Breast epithelium (tissue), 4 donors: ENCODE results near the gene RAB29. TPM values are rescaled to one million over a fixed set of nuclear protein-coding genes. Genes with fewer than 3 reads are reported as not detected.
"Not testable (repeated sequence)": the region's sequence is repeated elsewhere in the genome, so short reads cannot be mapped to it uniquely, and the experiment has no call there.

Experiments used
- DNase-seq, 2 donors: peaks; one replicate each; pipeline ENCODE4 v3.0.0-alpha.2; 2019; ENCODE audit warnings: low spot score in 2 of 2
- H3K27ac ChIP-seq, 2 donors: fragments of 200-600 bp; sonication (generic) in 1 of 2; one replicate each; pipeline ENCODE4 v1.5.1; 2016 to 2019; ENCODE audit warnings: mild to moderate bottlenecking in 1 of 2
- H3K27me3 ChIP-seq, 2 donors: fragments of 200-600 bp; sonication (generic) in 1 of 2; one replicate each; pipeline versions ENCODE4 v1.5.1 to v1.6.0; 2017 to 2019; ENCODE audit warnings: control low read depth in 1 of 2, mild to moderate bottlenecking in 1 of 2
- H3K36me3 ChIP-seq: fragments of 200-600 bp; one replicate; pipeline ENCODE4 v1.5.1; 2019
- H3K4me1 ChIP-seq, 2 donors: fragments of 200-600 bp; sonication (generic); one replicate each; pipeline ENCODE4 v1.5.1; 2016 to 2019; ENCODE audit warnings: control low read depth in 1 of 2
- H3K4me3 ChIP-seq, 3 donors: fragments of 200-600 bp; sonication (generic); 1 replicate in 2 of 3; 2 replicates in 1 of 3; pipeline ENCODE4 v1.5.1; 2016 to 2019; ENCODE audit warnings: mild to moderate bottlenecking in 3 of 3, moderate library complexity in 2 of 3
- H3K9me3 ChIP-seq, 2 donors: fragments of 200-600 bp; sonication (generic) in 1 of 2; one replicate each; pipeline ENCODE4 v1.5.1; 2016 to 2019; ENCODE audit warnings: control low read depth in 1 of 2
- POLR2A ChIP-seq: fragments of 450-650 bp; IDR thresholded peaks from one replicate; pipeline ENCODE4 v1.6.1; 2016; ENCODE audit warnings: antibody characterized with exemption, mild to moderate bottlenecking, moderate library complexity
- POLR2AphosphoS5 ChIP-seq, 3 donors: sonication (generic); formaldehyde crosslinking; IDR thresholded peaks; one replicate each; pipeline ENCODE4 v1.6.1; 2017; ENCODE audit warnings: antibody characterized with exemption in 3 of 3
- intact Hi-C: fragments of 100-400 bp; cut with DNase I; formaldehyde crosslinking; loops from one replicate; pipeline ENCODE4 v1.15.1; 2023; ENCODE audit warnings: low total_unique reads
- total RNA-seq, 3 donors: library from RNA; depleted of rRNA; stranded (reverse); fragments of >200 nt; gene quantifications; one replicate each; pipeline ENCODE4 v1.1.0, GENCODE V29; 2016
- TF ChIP-seq, protein P1 (sequence below), 3 donors: fragments of 450-650 bp; IDR thresholded peaks; one replicate each; pipeline ENCODE4 v1.5.1; 2016 to 2017; ENCODE audit warnings: antibody characterized with exemption in 3 of 3, mild to moderate bottlenecking in 3 of 3, moderate library complexity in 3 of 3

Gene RAB29, protein sequence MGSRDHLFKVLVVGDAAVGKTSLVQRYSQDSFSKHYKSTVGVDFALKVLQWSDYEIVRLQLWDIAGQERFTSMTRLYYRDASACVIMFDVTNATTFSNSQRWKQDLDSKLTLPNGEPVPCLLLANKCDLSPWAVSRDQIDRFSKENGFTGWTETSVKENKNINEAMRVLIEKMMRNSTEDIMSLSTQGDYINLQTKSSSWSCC
- total RNA-seq, result 10 to 100 TPM; 22.4 to 30.3 (median 23.9) TPM

DNA sequence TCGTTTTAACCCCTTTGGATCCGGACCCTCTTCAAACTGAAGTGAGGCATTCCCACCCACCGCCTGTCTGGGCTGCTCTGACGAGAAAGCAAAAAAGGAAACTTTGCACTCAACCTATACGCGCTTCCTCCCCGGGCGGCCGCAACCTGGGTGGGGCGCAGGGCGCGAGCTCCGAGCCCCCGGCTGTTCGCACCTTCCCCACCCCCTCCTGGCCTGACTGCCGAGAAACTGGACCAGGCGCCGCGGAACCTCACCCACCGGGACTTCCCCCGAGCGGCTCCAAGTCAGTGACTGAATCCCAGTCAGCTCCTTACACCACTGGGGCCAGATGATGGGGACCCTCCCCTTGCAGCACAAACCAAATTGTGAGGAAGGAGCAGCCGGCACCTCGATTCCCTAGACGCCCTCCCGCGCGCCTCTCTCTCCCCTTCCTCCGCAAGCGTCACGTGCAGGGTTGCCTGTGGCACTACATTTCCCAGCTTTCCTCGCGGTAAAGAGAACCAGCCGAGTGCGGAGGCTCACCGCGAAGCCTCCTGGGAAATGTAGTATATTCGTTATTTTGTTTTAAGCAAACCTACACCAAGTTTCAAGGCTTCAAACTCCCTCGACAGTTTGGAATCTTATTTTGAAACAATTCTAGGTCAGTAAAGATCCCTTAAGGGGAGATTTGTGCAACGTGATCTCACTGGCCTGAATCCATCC is at the start of gene RAB29:
RAB29 (minus strand) TSS at position 468 of the 702 bp plus-strand sequence. CDS start 526 bp downstream, outside the sequence.
- no peaks in the 10 kb centered on the region for H3K9me3 ChIP-seq
- peak; percentile 72 for DNase-seq
- H3K27me3 ChIP-seq, result no peaks in the 10 kb centered on the region
- no peaks in the 10 kb centered on the region for H3K36me3 ChIP-seq
- H3K27ac ChIP-seq, result peak within 1 kb of the TSS; percentile 70 to 71
- TF ChIP-seq POLR2A (no peak), POLR2AphosphoS5 (IDR thresholded peaks at IDR 0.05) (peak; percentile 26 to 67 (median 56))
- H3K4me1 ChIP-seq, result no peaks in the 10 kb centered on the region
- intact Hi-C loops, result no loop called here
- peak within 1 kb of the TSS; percentile 83 to 90 (median 89) for H3K4me3 ChIP-seq

DNA sequence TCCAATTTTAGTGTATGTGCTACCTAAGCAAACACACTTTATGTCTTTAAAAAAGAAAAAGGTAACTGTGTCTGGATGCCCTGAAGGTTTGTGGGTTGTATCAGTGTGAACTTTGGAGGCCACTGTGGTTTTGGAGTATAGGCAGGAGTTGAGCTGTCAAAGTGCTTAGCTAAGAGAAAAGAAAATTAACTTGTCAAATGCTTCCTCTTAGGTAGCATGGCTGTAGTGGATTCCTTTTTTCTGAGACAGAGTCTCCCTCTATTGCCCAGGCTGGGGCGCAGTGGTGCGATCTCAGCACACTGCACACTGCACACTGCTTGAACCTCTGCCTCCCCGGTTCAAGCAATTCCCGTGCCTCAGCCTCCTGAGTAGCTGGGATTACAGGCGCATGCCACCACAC is 48.9 kb upstream of the RAB29 start:
- Histone ChIP-seq H3K9me3 (no peaks in the 10 kb centered on the region), H3K4me1 (no peaks in the 10 kb centered on the region), H3K27ac (no peak overlapping the region), H3K27me3 (no peaks in the 10 kb centered on the region), H3K4me3 (no peak overlapping the region), H3K36me3 (no peaks in the 10 kb centered on the region)
- TF ChIP-seq POLR2AphosphoS5 (IDR thresholded peaks at IDR 0.05) (no peak), POLR2A (no peak)
- TF ChIP-seq, protein P1, sequence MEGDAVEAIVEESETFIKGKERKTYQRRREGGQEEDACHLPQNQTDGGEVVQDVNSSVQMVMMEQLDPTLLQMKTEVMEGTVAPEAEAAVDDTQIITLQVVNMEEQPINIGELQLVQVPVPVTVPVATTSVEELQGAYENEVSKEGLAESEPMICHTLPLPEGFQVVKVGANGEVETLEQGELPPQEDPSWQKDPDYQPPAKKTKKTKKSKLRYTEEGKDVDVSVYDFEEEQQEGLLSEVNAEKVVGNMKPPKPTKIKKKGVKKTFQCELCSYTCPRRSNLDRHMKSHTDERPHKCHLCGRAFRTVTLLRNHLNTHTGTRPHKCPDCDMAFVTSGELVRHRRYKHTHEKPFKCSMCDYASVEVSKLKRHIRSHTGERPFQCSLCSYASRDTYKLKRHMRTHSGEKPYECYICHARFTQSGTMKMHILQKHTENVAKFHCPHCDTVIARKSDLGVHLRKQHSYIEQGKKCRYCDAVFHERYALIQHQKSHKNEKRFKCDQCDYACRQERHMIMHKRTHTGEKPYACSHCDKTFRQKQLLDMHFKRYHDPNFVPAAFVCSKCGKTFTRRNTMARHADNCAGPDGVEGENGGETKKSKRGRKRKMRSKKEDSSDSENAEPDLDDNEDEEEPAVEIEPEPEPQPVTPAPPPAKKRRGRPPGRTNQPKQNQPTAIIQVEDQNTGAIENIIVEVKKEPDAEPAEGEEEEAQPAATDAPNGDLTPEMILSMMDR (IDR thresholded peaks at IDR 0.05), result no peak
- DNase-seq, result no peak
- intact Hi-C loops, result no loop called here

DNA sequence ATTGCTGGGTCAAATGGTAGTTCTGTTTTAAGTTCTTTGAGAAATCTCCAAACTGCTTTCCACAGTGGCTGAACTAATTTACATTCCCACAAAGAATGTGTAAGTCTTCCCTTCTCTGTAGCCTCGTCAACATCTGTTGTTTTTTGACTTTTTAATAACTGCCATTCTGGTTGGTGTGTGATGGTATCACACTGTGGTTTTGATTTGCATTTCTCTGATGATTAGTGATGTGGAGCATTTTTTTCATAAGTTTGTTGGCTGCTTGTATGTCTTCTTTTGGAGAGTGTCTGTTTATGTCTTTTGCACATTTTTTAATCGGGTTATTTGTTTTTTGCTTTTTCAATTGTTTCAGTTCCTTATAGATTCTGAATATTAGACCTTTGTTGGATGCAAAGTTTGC is 48.0 kb upstream of the RAB29 start:
- H3K4me1 ChIP-seq, DNase-seq, H3K4me3 ChIP-seq, H3K36me3 ChIP-seq, H3K9me3 ChIP-seq, H3K27ac ChIP-seq, intact Hi-C loops, H3K27me3 ChIP-seq: not testable (repeated sequence)

DNA sequence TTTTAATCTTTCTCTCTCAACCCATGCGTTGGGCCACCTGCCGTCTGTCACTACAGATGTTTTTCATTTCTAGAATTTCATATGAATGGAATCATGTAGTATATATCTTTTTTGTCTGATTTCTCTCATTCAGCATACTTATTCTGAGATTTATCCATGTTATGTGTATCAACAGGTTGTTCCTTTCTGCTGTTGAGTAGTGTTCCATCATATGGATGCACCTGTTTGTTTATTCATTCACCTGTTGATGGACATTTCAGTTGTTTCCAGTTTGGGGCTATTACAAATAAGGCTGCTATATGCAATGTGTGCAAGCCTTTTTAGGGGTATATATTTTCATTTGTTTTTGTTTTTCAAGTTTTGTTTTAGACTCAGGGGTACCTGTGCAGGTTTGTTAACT is 47.1 kb upstream of the RAB29 start:
- H3K36me3 ChIP-seq, result no peaks in the 10 kb centered on the region
- H3K27me3 ChIP-seq, result no peaks in the 10 kb centered on the region
- no peak for DNase-seq
- TF ChIP-seq POLR2AphosphoS5 (IDR thresholded peaks at IDR 0.05), result no peak
- no peak for TF ChIP-seq POLR2A
- TF ChIP-seq, protein P1 (IDR thresholded peaks at IDR 0.05), result no peak
- no peak overlapping the region for H3K4me3 ChIP-seq
- intact Hi-C loops, result no loop called here
- H3K27ac ChIP-seq, result no peak overlapping the region
- H3K9me3 ChIP-seq, result no peaks in the 10 kb centered on the region
- H3K4me1 ChIP-seq, result no peaks in the 10 kb centered on the region

DNA sequence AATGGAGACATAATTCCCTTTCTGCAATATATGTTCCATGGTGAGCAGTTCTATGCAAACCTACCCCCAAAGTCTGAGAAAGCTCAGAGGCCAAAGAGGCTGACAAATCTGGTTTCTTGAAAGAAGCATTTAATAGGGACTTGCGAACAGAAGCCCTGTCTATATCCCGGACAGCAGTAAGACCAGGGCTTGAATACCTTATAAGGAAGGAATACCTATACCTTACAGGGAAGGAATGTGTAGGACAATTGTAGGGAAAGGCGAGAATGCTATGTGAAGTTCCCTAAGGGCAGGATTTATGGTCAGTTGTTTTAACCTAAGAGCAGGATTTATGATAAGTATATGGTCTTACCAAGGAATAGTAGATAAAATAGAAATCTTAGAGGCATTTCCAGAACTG is 42.7 kb upstream of the RAB29 start:
- H3K4me3 ChIP-seq, result no peak overlapping the region
- intact Hi-C loops, result no loop called here
- no peaks in the 10 kb centered on the region for H3K9me3 ChIP-seq

DNA sequence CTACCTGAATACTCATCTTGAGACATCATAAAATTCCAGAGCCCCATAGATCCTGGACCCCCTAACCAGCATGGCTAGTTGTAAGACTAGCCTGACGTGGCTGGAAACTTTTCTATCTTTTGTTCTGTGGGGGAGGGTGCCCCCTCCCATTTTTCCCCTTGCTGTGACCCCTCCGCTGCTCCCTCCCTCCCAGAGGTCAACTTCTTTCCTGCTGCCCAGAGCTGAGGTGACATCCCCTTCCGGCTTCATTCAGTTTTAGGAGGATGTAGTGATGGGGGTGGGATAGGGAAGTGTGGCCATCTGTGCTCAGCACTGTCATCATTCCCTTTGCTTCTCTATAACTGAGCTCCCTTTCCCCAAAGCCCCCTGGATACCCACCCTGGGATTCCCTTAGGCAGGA is 42.1 kb upstream of the RAB29 start:
- Histone ChIP-seq H3K27me3 (no peaks in the 10 kb centered on the region), H3K36me3 (no peaks in the 10 kb centered on the region), H3K4me3 (no peak overlapping the region), H3K9me3 (no peaks in the 10 kb centered on the region), H3K4me1 (no peaks in the 10 kb centered on the region), H3K27ac (no peak overlapping the region)
- TF ChIP-seq, protein P1 (IDR thresholded peaks at IDR 0.05), result no peak
- TF ChIP-seq POLR2AphosphoS5 (IDR thresholded peaks at IDR 0.05) (no peak), POLR2A (no peak)
- intact Hi-C loops, result no loop called here
- no peak for DNase-seq

More for the DNA sequence above, 42.7 kb upstream of the RAB29 start:
- Histone ChIP-seq H3K4me1 (no peaks in the 10 kb centered on the region), H3K27ac (no peak overlapping the region), H3K36me3 (no peaks in the 10 kb centered on the region), H3K27me3 (no peaks in the 10 kb centered on the region)
- no peak for TF ChIP-seq POLR2AphosphoS5 (IDR thresholded peaks at IDR 0.05)
- no peak for TF ChIP-seq POLR2A
- TF ChIP-seq, protein P1 (IDR thresholded peaks at IDR 0.05), result no peak
- DNase-seq, result no peak
